GM21526 (cell line): ENCODE measurements around the gene SEMA3F.
A peak's percentile ranks its signal among the peaks of the same experiment; 100 is the strongest.

Experiments used
- ATAC-seq: cut with Tn5 transposase; IDR thresholded peaks from one replicate; pipeline ENCODE4 v1.9.1; 2021; ENCODE audit warnings: moderate library complexity; ENCODE audit not compliant: unreplicated experiment, low FRiP score

Gene SEMA3F

DNA sequence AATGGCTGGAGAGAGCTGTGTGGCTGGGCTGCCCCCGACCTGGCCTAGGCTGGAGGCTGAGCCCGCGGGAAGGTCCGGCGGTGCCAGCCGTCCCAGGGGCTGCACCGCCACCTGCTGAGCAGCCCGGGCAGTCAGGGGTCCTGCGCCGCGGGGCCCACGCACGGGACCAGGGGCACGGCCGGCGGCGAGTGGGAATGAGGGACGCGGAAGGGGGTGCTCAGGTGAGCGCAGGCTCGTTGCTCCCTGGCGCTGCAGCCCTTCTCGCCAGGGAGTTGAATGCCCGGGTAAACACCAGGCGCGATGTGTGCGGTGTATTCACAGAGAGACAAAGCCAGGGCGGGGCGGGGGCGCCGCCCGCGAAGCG is 666 bp upstream of the SEMA3F start:
- ATAC-seq, result peak; percentile 21

DNA sequence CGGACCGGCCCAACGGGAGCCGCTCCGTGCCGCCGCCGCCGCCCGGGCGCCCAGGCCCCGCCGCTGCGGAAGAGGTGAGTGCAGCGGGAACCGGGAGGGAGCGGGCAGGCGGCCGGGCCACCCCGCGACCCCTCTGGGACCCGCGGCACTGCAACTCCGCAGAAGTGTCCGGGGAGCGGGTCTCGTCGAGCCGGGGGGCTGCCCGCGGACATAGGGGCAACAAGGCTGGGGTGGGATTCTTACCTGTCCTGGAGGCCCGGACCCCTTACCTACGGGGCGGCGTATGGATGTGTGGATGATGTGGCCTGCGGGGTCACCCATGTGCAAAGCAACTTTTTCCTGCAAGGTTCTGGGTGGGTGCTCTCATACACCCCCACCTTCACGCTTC is 361 bp downstream of the SEMA3F start:
- no peak for ATAC-seq

DNA sequence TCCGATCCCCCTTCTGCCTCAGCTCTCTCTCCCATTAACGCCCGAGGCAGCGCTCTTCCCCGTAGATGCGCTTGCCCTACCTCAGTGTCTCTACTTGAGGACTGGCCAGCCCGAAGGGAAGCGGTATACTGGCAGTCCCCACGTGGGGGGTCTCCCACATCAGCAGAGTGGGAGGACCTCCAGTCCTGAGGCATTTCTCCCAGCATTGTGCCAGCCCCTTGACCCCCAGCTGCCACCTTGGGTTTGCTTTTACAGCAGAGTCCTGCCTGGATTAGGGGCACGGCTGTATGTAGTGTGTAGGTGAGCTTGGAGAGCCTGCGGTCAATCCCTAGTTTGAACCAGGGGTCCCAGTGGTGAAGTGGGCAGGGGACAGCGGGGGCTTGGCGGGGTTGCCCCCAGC is 767 bp downstream of the SEMA3F start:
- ATAC-seq, result no peak

DNA sequence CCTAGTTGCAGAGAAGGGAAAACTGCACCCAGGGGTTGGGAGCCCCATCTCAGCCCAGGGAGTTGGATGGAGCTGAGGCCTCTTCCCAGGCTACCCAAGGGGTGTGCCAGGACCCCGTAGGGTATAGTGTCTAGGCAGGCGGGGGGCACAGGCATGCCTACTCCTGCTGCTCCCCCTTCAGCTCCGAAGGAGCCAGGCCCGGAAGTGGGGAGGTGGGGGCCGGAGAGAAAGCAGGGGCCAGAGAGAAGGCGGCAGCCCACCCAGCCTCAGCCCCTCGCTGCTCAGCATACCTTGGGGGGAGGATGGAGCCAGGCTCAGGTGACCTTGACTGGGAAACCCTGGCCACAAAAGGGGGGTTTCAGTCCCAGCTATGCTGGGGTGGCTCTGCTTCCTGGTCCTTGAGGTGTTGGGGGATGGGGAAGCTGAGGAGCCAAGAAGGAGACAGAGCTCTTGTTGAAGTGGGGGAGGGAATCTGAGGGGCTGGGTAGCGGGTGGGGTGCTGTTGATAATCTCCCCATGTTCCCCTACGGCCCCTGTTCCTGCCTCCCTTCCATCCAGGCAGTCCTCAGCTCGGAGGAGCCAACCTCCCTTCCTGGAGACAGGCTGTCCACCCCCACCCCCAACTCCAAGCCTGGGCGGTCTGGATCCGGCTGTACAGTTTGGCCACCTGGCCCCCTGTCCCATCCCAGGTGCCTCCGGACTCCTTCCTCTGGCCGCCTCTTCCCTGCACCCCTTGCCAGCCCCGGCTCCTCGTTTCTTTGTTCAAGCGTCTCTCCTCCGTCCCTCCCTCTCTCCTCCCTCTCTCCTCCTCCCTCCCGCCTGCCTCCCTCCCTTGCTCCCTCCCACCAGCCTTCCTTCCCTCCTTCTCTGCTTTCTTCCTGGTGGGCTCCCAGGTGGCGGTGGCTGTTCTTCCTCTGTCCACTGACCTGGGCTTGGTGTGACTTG is 1.7 kb downstream of the SEMA3F start:
- ATAC-seq, result no peak

DNA sequence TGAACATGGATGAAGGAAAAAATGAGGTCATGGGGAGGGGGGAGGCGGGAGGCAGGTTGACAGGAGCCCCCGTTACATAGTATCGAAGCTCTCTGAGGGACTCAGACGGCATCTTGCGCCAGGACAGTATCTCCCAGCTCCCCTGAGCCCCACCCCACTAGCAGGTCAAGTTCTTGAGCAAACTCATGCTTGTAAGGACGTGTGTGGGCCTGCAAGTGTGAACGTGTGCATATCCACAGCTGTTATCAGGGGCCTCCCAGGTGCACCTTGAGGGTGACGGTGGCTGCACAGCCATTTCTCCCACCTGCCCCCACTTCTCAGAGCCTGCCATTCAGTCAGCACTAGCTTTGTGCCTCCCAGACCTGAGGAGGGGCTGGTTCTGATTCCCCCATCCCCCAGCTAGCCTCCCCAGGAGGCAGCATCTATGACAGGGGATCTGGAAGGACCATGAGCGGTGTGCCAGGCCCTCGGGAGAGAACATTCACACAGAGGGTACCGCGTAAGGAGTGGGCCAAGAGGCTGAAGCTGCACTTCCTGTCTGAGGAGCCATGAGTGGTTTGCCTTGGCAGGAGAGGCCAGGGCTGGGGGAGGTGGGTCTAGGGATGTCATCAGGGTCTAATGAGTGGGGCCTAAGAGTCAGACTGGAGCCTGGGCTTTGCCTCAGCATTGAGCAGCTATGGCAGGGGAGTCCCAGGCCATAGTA is 2.9 kb downstream of the SEMA3F start:
- no peak for ATAC-seq

DNA sequence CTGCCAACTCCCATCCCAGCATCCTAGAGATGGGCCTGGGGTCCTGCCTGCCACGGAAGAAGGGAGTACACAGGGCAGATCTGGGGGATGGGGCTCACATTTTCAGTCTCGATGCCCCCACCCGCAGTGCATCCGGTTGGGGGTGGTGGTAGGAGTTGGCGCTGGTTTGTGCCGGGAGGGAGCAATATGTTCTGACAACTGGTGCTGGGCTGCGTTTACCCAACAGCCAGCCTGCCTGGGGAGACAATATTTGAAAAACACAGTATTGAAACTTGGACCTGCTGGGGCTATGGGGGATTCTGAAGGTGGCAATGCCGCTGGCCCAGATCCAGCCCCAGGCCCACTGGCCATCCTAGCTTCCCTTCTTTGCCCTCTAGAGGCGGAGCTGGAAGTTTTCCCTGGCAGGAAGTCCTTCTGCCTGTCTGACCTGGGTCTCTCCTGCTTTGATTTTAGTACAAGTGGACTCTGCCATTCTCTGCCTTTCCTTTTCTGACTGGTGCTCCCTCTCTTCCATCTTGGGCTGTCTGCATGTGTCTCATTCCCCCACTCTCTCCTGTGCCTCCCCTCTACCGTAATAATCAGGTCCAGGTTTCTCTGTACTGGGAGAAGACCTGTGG is 3.5 kb downstream of the SEMA3F start:
- no peak for ATAC-seq

DNA sequence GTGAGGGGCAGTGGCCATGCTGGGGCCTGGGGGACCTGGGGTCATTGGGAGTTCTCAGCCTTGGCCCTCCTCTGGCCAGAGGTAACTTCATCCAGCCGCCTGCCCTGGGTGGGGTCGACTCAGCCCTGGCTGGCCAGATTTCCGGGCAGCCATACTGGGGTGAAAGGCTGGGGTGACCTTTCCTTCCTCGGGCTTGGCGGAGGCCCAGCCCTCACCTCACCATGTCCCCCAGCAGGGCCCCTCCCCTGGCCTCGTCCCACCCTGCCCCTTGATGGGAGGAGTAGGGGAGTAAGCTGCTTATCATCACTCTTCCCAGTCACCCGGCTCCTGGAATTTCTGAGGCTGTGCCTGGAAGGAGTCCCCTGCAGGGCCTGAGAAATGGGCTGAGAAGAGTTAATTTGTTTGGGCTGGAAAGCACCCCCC is 5.4 kb downstream of the SEMA3F start:
- no peak for ATAC-seq

DNA sequence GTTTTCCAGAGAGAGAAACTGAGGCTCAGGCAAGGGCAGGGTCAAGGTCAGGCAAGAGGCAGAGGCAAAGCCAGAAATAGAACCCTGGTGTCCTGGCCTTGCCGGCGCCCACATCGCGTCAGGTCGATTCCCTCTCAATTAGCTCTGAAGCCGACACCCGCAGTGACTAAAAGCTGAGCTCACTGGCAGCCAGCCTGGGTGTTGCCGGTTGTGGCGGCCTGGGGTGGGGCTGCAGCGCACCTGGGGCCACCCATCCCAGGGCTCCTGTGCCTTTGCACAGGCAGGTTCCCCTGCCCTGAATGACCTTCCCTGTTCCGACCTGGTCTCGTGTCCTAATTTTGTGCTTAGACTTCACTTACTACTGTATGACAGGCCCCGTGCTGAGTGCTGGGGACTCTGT is 6.2 kb downstream of the SEMA3F start:
- ATAC-seq, result no peak

DNA sequence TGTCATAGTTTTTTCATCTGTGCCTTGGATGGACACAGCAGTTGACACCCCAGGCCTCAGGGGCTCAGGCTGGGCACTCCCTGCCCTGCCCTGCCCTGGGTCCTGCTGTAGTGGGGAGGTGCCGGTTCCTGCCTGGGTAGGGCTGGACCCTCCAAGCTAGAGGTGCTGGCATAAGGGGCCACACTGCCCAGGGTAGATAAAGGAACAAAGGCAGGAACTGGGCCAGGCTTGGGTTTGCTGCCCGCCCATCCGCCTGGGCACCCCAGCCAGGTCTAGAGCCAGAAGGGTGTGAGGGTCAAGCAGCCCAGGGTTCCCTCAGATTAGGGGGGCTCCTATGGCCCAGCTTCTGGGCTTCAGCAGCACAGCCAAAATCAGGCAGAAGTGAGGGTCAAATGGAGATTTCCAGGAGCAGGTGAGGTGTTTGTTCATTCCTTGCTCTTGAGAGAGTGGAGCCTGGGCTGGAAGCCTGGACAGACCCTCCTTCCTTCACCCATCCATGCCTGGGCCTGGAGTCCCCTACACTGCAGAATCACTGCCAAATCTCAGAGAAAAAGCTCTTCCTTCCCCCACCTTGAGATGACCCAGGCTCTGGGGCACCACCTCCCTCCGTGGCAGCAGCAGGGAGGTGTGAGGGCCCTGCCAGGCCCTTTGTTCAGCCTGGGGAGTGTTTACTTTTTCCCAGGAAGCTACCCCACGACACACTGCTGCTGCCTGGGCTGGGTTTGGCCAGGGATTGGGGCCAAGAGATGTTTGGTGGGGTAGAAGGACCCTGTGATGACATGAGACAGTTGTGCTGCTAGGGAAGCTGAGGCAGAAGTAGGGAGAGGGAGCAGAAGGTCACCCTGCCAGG is 7.1 kb downstream of the SEMA3F start:
- ATAC-seq, result no peak

DNA sequence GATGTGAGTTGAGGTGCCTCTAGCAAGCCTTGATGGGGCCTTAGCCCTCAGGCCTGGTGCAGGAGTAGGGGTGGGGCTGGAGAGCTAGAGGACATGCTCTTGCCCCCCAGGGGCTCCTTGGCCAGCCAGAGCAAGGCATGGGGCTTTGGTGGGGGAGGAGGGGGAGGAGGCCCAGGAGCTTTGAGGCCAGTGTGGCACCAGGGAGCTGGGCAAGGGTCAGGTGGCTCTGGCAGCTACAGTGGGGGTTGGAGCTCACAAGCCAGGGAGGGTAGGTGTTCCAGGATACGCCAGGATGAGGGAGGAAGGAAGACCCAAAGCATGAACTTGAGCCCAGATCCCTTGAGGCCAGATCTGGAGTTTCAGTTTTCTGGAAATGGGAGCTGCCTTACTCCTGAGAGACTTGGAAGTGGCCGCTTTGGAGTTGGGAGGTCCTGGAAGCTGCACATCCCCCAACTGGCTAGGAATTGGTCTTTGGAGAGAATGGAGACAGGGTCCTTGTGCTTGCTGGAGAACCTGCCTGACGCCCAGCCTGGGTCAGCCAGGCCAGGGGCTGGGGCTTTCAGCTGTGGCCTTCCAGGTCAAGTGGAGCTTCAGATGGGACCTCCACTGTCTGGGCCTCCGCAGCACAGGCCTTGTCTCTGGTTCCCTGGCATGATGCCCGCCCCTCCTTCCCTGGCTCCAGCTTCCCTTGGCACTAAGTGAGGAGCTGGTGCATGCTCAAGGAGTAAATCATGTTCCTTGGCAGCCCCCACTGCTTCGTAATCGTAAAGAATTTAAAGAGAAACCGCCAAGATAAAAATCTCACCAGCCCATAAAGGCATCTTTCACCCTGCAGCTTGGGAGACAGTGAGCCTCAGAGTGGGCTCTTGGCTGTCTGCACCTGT is 8.7 kb downstream of the SEMA3F start:
- no peak for ATAC-seq

DNA sequence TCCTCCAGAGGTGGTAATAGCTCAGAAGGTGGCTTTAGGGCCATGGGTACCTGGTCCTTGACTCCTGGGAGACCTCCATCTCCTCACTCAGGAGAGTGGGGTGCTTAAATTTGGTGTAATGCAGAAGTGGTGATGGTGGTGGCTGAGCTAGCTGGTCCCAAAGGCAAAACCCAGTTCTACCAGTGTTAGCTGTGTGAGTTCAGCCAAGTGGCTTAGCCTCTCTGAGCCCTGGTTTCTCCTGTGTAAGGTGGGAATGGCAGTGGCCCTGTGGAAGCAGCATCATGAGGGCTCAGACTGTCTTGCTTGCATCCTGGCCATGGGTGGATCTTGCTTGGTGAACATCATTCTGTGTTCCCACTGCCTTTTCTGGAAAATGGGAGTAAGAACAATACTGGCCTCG is 9.4 kb downstream of the SEMA3F start:
- ATAC-seq, result no peak

DNA sequence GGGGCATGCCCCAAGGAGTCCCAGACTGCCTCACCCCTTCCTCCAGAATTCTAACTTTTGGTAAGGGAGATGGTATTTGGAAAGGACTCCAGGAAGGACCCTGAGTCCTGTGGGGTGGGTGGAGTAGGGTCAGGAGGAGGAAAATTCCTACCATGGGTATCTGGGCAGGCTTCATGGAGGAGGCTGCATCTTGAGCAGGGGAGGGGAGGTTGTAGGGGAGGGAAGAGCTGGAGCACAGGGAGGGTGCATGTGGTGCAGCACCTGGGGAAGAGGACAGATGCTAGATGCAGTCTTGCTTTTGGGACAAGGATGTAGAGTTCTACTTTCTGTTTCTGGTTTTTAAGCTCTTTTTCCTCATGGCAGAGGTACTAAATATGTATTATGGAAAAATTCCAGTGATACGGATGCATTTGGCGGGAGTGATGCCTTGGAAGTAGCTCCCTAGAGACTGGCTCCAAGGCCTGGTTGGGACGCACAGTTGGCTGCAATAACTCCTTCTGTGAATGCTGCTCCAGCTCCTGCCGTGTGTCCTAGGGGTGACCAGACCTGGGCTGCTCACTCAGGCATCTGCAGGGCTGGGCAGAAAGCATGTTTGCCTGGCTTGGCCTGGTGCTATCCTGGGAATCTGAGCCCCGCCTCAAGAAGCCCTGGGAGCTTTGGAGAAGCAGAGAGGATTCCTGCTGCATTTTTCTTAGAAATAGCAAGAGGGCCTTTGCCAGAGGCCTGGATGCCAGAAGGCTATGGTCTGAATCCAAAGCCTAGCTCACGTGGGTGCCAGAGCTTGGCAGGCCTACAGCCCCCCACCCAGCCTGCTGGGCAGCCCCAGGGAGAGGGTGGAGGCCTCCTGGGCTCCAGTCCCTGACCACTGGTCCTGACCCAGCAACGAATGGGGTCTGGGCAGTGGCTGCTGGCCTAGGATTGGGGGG is 10.1 kb downstream of the SEMA3F start:
- ATAC-seq, result no peak

DNA sequence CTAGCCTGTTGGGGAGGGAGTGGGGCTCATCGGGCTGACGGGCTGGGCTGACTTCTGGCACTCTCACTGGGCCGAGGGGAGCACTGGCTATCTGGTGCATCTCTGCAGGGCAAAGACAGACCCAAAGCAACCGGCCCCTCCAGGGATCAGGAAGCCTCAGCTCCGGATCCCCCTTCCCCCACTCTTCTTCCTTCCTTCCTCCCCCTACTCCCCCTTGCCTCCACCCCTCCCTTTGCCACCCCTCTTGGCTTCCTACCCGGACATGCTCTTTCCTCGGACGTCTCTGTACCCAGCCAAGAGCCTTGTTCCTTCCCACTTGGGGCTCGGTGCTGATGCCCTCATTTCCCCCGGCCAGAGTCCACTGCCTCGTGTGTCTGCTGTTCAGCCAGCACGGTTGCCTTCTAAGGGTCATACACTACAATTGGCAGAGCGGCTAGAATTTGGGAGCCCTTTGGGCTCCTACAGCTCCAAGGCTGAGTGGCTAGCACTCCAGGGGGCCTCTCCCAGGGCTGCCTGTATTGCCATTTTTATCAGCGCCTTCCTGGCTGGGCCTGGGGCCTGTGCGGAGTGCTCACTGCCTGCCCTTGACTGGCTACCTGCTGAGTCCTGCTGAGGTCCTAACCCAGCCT is 10.9 kb downstream of the SEMA3F start:
- no peak for ATAC-seq

DNA sequence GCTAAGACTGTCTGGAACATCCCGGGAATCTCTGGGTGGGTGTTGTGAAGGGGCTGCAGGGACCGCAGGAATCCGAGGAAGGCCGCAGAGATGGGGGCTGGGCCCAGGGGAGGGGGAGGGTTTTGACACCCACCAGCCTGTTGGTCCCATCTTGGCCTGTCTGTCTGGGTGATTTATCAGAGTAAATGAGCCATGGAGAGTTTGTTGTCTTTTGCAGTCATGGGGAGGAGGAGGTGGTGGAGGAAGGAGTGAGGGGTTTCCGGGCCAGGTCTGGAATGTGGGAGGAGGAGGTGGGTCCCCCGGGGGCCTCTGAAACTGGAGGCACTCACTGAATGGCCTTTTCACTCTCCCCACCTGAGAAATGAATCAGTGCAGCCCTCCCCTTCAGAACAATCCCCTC is 11.5 kb downstream of the SEMA3F start:
- ATAC-seq, result no peak

DNA sequence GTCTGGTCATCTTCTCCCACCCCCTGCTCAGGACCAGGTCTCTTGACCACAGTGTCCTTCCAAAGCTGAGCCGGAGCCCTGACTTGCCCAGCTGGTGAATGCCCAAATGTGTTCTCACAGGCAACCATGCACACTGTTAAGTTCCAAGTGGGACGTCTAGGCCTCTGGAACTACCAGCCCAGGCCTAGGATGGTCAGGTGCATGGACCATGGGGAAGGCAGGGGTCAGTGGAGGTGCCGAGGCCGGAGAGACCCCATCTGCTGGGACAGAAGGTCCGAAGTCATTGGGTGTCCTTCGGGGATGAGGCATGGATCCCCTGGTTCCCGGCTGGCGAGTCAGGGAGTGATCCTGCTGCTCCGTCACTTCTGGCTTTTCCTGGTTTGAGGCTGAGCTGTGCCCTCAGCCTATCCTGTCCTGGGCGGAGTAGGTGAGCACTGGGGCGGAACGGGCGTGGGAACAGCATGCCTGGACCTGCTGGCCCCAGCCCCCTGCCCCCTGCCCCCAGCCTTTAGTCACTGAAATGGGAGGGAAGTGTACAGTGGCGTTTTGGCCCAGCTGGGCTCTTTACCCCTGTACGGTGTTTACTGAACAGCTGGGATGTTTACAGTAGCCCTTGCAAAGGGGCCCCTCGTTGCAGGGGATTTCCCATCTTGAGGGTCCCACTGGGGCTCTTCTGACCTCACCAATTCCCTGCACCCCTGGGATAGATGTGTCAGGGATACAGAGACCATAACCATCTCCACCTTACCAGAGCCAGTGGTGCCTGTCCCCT is 12.1 kb downstream of the SEMA3F start:
- ATAC-seq, result no peak

DNA sequence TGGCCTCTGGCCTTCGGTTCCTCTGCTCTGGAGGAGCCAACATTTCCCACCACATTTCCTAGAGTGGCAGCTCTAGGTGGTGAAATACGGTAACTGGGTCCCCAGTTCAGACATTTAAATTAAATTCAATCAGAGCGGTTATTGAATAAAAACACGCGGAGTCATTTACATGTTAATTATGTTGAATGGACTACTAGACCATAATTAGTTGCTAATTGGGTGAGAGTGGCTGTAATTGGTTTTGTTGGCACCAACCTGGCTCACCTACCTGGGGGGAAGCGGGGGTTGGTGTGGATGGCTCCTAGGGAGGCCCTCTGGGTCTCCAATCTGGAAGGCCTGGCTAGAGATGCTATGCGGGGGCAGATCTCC is 12.7 kb downstream of the SEMA3F start:
- ATAC-seq, result no peak

DNA sequence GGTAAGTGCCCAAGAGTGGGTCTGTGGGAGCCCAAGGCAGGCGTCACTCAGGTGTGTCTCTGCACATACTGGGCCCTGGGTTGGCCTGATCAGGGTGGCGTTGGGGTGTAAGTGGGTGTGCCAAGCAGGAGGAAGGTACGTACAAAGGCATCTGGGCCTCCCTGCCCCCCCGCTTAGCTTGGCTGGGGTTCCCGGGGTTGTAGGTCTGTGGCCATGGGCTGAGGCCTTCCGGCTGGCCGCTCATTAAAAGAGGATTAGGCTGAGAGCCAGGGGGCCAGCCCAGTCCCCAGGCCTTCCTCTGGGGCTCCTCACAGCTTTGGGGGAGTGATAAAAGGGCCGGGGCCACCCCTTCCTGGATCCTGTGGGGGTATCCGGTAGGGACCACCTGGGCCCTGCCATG is 13.3 kb downstream of the SEMA3F start:
- no peak for ATAC-seq

DNA sequence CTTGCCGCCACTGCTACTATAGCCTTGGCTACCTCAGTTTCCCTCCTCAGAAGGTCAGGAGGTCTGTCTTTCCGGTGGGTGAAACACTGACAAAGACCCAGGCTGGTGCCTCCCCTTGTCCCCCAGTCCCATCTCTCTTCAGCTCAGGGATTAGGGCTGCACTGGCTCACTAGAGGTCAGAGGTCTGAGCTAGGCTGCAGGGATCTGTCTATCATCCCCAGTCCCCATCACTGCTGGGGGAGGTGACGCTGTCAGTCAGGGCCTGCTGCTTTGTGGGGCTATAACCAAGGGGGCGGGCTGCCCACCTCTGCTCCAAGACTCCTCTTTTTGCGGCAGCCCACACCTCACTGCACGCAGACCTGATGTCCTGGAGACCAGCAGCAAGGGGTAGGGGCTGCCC is 13.7 kb downstream of the SEMA3F start:
- no peak for ATAC-seq
